PC-3 (cell line): ENCODE results near the gene KIR3DL1. TPM values are rescaled to one million over a fixed set of nuclear protein-coding genes. Genes with fewer than 3 reads are reported as not detected.
A peak's percentile ranks its signal among the peaks of the same experiment; 100 is the strongest.

Source experiments
- ATAC-seq: fragments of 200-7000 bp; cut with Tn5 transposase; 2 replicates; pipeline ENCODE4 v1.9.1; 2020; ENCODE audit warnings: mild to moderate bottlenecking, moderate library complexity
- BruUV-seq: library from RNA; stranded (reverse); fragments of 400-500 nt; replicated peaks from 2 replicates; lab custom pipeline; 2021; lab: Mats Ljungman, UMichigan
- CTCF ChIA-PET: fragments of 300-600 bp; sonication (Branson Sonifier 250); formaldehyde crosslinking; loops from one replicate; lab custom pipeline; 2022; ENCODE audit warnings: antibody characterized with exemption; lab: Charles Lee
- POLR2A ChIA-PET: fragments of 300-600 bp; sonication (Branson Sonifier 250); formaldehyde crosslinking; loops from one replicate; lab custom pipeline; 2022; ENCODE audit warnings: antibody characterized with exemption; ENCODE audit not compliant: unreplicated experiment; lab: Charles Lee
- DNase-seq: peaks from one replicate; pipeline ENCODE4 v3.0.0-alpha.2; 2015
- H2AFZ ChIP-seq: fragments of 300-600 bp; sonication (generic); 2 replicates; pipeline ENCODE4 v1.6.0; 2016; ENCODE audit warnings: antibody characterized with exemption, low read length
- H3F3A ChIP-seq: fragments of 300-600 bp; sonication (generic); one replicate; pipeline ENCODE4 v1.6.0; 2017; ENCODE audit warnings: antibody characterized with exemption, low read length, control low read depth, mild to moderate bottlenecking; ENCODE audit not compliant: unreplicated experiment
- H3K27ac ChIP-seq: fragments of 300-600 bp; sonication (generic); 2 replicates; pipeline ENCODE4 v1.5.1; 2016; ENCODE audit warnings: mild to moderate bottlenecking, low read length
- H3K27me3 ChIP-seq: fragments of 300-600 bp; sonication (generic); 2 replicates; pipeline ENCODE4 v1.6.1; 2016; ENCODE audit warnings: low read length, mixed read lengths
- H3K36me3 ChIP-seq: fragments of 300-600 bp; sonication (generic); 2 replicates; pipeline ENCODE4 v1.6.1; 2016; ENCODE audit warnings: low read depth, mixed run types, low read length, mixed read lengths
- H3K4me1 ChIP-seq: fragments of 300-600 bp; sonication (generic); 2 replicates; pipeline ENCODE4 v1.5.1; 2016; ENCODE audit warnings: low read length; ENCODE audit not compliant: insufficient read depth
- H3K4me2 ChIP-seq: fragments of 300-600 bp; sonication (generic); 2 replicates; pipeline ENCODE4 v1.6.0; 2016; ENCODE audit warnings: low read length
- H3K4me3 ChIP-seq: fragments of 300-600 bp; sonication (generic); 2 replicates; pipeline ENCODE4 v1.5.1; 2016; ENCODE audit warnings: mild to moderate bottlenecking, low read length, mixed read lengths
- H3K79me2 ChIP-seq: fragments of 300-600 bp; sonication (generic); 2 replicates; pipeline ENCODE4 v1.6.1; 2017; ENCODE audit warnings: low read length, mixed read lengths
- H3K9ac ChIP-seq: fragments of 300-600 bp; sonication (generic); 2 replicates; pipeline ENCODE4 v1.6.0; 2016; ENCODE audit warnings: mild to moderate bottlenecking, low read length
- H3K9me2 ChIP-seq: fragments of 300-600 bp; sonication (generic); replicated peaks from 2 replicates; pipeline ENCODE4 v1.6.1; 2016; ENCODE audit warnings: mixed run types, low read length, mixed read lengths
- H3K9me3 ChIP-seq: fragments of 300-600 bp; sonication (generic); 2 replicates; pipeline ENCODE4 v1.6.1; 2016; ENCODE audit warnings: low read length, mixed read lengths
- H4K20me1 ChIP-seq: fragments of 300-600 bp; sonication (generic); 2 replicates; pipeline ENCODE4 v1.6.1; 2016; ENCODE audit warnings: low read length, mixed read lengths
- EZH2 ChIP-seq: fragments of 300-600 bp; sonication (generic); IDR thresholded peaks from one replicate; pipeline ENCODE4 v1.6.1; 2017; ENCODE audit warnings: antibody characterized with exemption, mild to moderate bottlenecking, low read length; ENCODE audit not compliant: unreplicated experiment
- EZH2phosphoT487 ChIP-seq: fragments of 300-600 bp; sonication (generic); IDR thresholded peaks from 2 replicates; pipeline ENCODE4 v1.6.1; 2018; ENCODE audit warnings: mild to moderate bottlenecking, antibody characterized with exemption, low read length, borderline replicate concordance
- intact Hi-C: fragments of 100-400 bp; cut with micrococcal nuclease; formaldehyde crosslinking; loops from 2 replicates; pipeline ENCODE4 v1.9.0; 2023
- total RNA-seq: library from RNA; depleted of rRNA; stranded (reverse); fragments of >200 nt; gene quantifications from 2 replicates; pipeline ENCODE4 v1.2.3, GENCODE V29; 2014
- TF ChIP-seq, protein P1 (sequence below): fragments of 300-600 bp; sonication (generic); conservative IDR thresholded peaks from 2 replicates; pipeline ENCODE4 v1.5.1; 2017; ENCODE audit warnings: antibody characterized with exemption, low read depth, mild to moderate bottlenecking, low read length

Gene KIR3DL1
- total RNA-seq, 1 experiment from 2014 or later = not detected

DNA sequence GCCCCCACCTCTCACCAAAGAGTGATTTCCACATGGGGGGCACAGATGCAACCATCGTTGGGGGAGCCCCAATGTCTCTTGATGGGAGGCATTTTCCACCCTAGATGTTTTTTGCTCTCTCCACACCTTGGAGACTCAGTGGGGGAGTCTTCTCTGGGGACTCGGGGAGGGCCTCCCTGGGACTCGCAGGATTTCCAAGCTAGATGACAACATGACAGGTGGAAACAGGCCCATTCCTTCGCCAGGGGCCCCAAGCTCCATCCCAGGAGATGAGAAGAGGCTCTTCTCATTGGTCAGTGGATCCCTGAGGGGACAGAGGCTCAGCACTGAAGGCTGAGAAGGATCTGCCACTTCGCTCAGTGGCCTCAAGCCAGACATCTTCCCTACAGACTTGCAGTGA, 25.6 kb upstream of the KIR3DL1 start:
- Histone ChIP-seq H3K9ac (no peak overlapping the region), H3K9me3 (no peaks in the 10 kb centered on the region), H3K79me2 (no peaks in the 10 kb centered on the region), H4K20me1 (no peaks in the 10 kb centered on the region), H2AFZ (no peak overlapping the region), H3K36me3 (no peaks in the 10 kb centered on the region), H3K4me3 (no peak overlapping the region), H3K9me2 (no peaks in the 10 kb centered on the region), H3K4me1 (no peaks in the 10 kb centered on the region), H3K4me2 (no peak overlapping the region), H3F3A (no peaks in the 10 kb centered on the region), H3K27ac (no peak overlapping the region), H3K27me3 (peaks cover 15% of the 10 kb centered on the region)
- ChIA-PET POLR2A (no interaction called here), CTCF (no interaction called here)
- intact Hi-C loops = no loop called here
- TF ChIP-seq, protein P1, sequence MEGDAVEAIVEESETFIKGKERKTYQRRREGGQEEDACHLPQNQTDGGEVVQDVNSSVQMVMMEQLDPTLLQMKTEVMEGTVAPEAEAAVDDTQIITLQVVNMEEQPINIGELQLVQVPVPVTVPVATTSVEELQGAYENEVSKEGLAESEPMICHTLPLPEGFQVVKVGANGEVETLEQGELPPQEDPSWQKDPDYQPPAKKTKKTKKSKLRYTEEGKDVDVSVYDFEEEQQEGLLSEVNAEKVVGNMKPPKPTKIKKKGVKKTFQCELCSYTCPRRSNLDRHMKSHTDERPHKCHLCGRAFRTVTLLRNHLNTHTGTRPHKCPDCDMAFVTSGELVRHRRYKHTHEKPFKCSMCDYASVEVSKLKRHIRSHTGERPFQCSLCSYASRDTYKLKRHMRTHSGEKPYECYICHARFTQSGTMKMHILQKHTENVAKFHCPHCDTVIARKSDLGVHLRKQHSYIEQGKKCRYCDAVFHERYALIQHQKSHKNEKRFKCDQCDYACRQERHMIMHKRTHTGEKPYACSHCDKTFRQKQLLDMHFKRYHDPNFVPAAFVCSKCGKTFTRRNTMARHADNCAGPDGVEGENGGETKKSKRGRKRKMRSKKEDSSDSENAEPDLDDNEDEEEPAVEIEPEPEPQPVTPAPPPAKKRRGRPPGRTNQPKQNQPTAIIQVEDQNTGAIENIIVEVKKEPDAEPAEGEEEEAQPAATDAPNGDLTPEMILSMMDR = no peak
- TF ChIP-seq EZH2phosphoT487 (no peak), EZH2 (no peak)
- no TSS peak for BruUV-seq
- ATAC-seq (no peak), DNase-seq (no peak)

DNA sequence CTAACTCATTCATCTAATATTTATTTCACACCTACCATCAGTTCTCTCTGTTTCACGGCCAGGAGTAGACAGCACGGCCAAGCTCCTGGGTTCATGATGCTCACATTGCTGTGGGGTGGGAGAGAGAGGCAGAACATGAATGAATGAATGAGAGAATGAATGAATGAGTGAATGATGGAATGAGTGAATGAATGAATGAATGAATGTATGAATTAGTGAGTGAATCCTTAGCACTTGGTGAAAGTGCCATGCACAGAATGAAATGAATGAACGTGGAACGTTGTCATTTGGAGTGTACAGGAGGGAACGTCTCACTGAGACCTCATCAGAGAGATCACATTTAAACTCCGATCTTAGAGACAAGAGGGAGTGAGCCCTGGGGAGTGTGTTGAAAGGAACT, 24.8 kb upstream of the KIR3DL1 start:
- Histone ChIP-seq H3F3A (no peaks in the 10 kb centered on the region), H3K9me3 (no peaks in the 10 kb centered on the region), H3K27ac (no peak overlapping the region), H3K9me2 (no peaks in the 10 kb centered on the region), H3K79me2 (no peaks in the 10 kb centered on the region), H3K4me1 (no peaks in the 10 kb centered on the region), H3K4me2 (no peak overlapping the region), H3K27me3 (peaks cover 15% of the 10 kb centered on the region), H3K36me3 (no peaks in the 10 kb centered on the region), H4K20me1 (no peaks in the 10 kb centered on the region), H3K9ac (no peak overlapping the region), H2AFZ (no peak overlapping the region), H3K4me3 (no peak overlapping the region)
- CTCF ChIA-PET = no interaction called here
- POLR2A ChIA-PET = no interaction called here
- no TSS peak for BruUV-seq
- TF ChIP-seq EZH2phosphoT487 = no peak
- TF ChIP-seq EZH2 = no peak
- TF ChIP-seq, protein P1 = no peak
- intact Hi-C loops = no loop called here
- DNase-seq (no peak), ATAC-seq (no peak)

DNA sequence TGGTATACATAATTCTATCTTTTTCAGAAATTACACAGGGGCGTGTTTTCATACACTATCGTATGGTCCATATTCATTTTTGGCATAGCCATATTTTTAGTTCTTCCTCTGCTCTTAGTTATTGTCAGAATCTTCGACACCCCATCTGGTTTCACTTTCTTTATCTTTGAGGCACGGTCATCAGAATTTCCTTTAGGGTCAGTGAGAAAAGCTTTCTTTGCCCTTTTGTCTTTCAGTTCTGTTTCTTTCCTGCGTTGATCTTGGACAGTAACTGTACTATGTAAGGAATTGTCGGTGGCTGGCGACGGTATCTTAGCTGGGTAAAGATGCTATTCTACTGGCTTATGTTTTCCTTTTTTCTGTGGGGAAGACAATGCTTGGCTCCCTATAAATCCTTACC, 23.5 kb upstream of the KIR3DL1 start:
- POLR2A ChIA-PET = no interaction called here
- no TSS peak for BruUV-seq

More for the DNA sequence above, 23.5 kb upstream of the KIR3DL1 start:
- Histone ChIP-seq H3K4me1 (no peaks in the 10 kb centered on the region), H3K4me2 (peak overlapping the region; percentile 19), H3K36me3 (no peaks in the 10 kb centered on the region), H4K20me1 (no peaks in the 10 kb centered on the region), H3K27me3 (peaks cover 21% of the 10 kb centered on the region), H3K9me2 (no peaks in the 10 kb centered on the region), H3K4me3 (no peak overlapping the region), H3K79me2 (no peaks in the 10 kb centered on the region), H3K9ac (no peak overlapping the region), H3K9me3 (no peaks in the 10 kb centered on the region), H3K27ac (no peak overlapping the region), H2AFZ (no peak overlapping the region), H3F3A (no peaks in the 10 kb centered on the region)
- intact Hi-C loops = no loop called here
- DNase-seq (no peak), ATAC-seq (no peak)
- TF ChIP-seq EZH2phosphoT487 = no peak
- TF ChIP-seq, protein P1 = no peak
- TF ChIP-seq EZH2 = no peak
- CTCF ChIA-PET = no interaction called here
